ENCODE data around the gene ARID3A.

ARID3A gene

DNA sequence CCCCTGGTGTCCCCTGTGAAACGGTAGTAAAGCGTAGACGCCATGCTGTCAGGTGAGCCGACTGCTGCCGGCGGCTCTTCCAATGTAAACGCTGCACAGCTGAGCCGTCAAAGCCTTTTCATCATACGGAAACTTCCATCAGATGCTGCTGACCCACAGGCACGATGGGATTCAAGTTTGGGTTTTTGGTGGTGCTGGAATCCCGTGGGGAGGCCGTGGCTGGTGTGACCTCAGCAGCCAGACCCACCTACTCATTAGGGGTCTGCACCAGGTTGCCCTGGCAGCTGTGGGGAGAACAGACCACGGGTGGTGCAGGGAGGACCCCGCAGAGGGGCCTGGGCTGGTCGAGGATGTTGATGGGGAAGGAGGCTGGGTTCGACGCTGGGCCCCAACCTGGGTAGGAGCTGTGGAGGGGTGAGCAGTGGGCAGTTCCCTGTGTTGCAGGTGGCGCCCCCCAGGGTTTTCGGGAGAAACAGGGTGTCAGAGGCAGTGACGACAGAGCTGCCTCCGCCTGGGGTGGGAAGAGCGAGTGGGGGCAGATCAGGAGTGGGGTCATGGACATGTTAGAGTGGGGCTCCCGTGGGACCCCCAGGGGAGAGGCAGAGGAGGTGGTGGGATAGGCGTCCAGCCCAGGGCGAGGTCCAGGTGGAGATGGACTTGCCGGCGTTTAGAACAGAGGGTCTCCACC lies 81.0 kb downstream of the ARID3A start:
- DNase-seq = no peak

DNA sequence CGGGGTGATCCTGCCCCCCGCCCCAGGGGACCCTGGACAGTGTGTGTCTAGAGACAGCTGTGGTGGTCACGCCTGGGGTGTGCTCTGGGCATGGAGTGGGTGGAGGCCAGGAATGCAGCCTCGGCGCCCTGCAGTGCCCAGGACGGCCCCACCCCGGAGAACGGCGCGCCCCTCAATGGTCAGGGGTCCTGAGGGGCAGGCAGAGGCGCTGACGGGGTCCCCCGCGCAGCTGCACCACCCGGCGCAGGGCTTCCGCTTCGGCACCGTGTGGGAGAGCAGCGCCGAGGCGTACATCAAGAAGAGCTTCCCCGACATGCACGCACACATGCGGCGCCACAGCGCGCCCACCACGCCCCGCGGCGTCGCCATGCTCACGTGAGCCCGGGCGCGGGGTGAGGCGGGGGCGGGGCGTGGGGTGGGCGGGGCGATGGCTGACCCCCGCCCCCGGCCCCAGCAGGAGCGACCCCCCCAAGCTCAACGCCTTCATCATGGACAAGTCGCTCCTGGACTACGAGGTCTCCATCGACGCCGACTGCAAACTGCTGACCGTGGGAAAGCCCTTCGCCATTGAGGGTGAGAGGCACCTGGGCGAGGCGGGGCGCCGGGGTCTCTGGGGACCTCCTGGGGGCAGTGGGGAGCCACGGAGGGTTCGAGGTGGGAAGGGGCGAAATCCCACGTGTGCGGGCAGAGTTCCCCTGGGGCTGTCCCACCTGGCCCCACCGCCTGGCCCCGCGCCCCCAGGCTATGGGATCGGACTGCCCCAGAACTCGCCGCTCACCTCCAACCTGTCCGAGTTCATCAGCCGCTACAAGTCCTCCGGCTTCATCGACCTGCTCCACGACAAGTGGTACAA lies 81.8 kb downstream of the ARID3A start:
- no peak for DNase-seq

DNA sequence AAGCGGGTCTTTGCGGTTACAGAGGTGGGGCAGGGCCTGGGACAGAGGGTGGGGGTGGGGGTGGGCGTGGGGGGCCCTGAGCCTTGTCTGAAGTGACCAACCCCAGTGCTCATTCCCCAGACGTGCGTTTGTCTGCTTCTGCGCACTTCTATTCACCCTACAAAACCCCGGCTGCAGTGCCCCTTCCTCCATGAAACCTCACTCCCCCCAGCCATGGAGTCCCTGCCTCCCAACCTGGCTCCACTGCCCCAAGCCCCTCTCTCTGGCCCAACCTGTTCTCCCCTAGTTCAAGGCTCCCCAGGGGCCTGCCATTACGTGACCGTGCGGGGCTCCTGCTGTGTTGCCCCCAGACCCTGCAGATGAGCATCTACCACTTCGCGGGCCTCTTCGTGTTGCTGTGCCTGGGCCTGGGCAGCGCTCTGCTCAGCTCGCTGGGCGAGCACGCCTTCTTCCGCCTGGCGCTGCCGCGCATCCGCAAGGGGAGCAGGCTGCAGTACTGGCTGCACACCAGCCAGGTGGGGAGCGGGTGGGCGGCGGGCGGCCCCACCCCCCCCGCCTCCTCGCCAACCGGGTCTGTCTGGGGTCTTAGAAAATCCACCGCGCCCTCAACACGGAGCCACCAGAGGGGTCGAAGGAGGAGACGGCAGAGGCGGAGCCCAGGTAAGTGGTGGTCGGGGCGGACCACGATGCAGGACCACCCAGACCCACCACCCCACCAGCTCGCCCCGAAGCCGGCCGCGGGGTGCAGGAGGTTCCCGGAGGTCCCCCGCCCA lies 82.6 kb downstream of the ARID3A start:
- no peak for DNase-seq

DNA sequence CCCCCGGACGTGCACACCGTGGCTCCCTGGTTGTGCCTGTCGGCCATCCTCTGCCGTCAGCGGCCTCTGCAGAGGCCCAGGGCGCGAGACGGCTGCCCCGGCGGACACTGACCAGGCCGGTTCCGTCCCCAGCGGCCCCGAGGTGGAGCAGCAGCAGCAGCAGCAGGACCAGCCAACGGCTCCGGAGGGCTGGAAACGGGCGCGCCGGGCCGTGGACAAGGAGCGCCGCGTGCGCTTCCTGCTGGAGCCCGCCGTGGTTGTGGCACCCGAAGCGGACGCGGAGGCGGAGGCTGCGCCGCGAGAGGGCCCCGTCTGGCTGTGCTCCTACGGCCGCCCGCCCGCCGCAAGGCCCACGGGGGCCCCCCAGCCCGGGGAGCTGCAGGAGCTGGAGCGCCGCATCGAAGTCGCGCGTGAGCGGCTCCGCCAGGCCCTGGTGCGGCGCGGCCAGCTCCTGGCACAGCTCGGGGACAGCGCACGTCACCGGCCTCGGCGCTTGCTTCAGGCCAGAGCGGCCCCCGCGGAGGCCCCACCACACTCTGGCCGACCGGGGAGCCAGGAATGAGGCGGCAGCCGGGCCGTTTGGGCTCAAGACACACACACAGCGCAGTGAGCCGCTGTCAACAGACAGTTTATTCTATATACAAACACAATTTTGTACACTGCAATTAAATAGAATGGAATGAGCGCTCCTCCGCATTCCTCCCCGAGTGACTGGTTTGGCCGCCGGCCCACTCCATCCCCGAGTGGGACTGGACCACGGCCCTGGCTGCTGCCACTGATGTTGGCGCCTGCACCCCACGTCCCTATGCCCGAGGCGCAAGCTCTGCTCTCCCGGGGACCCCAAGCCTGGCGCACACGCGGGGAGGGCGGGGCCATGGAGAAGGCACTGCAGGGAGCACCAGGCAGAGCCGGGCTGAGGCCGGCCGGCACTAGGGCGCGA lies 83.5 kb downstream of the ARID3A start:
- DNase-seq = no peak

DNA sequence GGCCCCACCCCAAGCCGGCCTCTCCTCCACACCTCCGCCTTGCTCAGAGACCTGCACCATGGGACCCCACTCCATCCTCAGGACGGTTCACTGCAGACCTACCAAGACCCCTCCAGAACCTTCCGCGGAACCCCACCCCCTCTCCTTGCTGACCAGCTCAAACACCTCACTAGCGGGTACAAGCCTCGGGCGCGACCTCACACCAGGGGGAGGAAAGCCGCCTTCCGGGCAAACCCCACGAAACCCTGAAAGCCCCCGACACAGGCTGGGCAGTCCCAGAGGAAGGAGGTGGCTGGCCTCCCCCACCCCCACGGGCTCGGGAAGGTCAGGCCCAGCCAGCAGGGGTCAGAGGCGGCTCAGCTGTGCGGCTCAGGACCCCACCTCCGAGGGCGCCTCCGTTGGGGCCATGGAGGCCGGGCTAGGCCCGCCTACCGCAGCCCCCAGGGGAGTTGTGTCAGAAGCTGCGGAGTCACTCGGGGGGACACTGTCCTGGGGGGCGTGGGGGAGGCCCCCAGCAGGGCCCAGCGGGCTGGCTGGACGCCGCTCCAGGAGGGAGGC lies 84.2 kb downstream of the ARID3A start:
- DNase-seq = no peak

DNA sequence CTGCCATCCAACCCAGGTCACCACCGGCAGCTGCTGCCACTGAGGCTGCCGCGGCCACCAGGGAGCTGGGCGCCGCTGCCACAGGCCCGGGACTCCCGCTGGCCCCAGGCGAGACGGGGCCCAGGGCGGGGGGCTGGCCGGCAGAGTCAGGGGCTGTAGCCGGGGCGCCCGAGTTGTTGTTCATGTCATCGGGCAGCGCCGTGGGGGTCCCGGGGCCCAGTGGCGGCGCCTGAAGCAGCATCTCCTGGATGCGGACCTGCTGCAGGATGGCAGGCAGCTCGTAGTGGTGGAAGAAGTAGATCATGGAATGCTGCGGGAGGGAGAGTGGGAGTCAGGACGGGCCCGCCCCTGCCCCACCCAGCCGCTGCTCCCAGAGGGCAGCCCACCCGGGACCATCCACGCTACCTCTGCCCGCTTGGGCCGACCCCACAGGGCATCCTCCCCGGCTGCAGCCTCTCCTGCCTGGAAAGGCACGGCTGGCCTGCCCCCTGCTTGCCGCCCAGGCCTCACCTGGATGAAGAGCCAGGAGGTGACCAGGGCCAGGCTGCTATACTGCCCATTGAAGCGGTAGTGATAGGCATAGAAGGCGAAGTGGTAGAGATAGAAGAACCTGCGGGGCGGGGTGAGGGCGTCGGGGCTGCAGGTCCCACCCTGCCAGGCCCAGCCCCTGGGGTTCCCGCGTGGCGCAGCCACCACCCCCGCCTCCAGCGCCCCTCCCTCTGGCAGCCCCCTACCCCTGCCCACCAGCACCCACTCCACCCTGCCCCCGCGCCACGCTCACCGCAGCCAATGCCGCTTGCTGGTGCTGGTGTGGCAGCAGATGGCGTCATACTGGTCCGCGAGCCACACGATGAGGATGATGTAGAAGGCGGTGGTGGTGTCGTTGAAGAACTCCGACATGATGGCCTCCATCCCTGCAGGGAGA lies 85.0 kb downstream of the ARID3A start:
- no peak for DNase-seq

DNA sequence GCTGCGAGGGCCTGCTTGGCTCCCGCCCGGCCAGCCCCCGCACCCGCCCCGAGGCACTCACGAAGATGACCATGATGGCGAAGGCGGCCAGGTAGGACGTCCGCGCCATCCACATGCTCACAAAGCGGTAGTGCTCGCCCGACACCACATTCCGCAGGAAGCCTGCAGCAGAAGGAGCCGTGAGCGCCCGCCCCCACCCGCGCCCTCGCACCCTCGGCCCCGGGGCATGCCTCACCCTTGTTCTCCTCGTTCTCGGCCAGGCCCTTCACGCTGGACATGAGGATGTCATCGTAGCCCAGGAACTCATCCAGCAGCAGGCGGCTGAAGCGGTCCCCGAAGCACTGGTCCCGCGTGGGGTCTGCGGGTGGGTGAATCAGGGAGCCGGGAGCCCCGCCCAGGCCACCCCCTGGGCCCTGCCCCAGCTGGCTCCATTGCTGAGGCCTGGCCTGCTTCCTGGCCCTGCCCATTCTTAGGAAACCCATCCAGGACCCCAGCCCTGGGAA lies 86.0 kb downstream of the ARID3A start:
- no peak for DNase-seq

DNA sequence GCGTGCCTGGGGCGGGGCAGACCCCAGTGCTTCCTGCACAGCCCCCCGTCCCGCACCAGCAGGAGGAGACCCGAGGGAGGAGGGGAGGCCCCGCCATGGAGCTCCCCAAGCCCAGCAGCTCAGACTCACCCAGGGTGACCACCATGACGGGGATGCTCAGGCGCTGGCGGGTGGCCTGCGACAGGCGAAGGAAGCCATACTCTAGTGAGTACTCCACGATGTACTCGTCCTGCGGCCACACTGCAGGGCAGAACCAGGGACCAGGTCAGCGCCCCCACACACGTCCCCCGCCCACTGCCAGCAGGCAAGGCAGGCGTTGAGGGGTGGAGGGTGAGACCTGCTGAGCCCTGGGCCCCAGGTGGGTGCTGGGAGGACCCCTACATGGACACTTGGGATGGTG lies 86.5 kb downstream of the ARID3A start:
- DNase-seq = no peak

DNA sequence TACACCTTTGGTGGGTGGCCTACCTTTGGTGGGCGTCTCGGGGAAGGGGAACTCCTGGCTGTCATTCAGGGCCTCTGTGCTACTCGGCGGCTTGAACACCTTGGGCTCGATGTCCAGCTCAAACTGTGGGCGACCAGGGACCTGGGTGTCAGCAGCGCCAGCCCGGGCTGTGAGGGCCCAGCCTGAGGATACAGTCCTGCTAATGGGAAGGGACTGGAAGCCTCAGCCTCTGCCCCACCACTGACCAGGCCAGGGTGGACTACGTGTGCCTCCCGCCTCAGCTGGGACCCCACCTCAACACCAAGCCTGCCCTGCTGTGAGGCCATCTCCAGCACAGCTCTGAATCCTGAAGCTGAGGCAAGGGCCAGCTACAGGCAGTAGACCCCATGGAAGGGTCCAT lies 87.4 kb downstream of the ARID3A start:
- DNase-seq = no peak

DNA sequence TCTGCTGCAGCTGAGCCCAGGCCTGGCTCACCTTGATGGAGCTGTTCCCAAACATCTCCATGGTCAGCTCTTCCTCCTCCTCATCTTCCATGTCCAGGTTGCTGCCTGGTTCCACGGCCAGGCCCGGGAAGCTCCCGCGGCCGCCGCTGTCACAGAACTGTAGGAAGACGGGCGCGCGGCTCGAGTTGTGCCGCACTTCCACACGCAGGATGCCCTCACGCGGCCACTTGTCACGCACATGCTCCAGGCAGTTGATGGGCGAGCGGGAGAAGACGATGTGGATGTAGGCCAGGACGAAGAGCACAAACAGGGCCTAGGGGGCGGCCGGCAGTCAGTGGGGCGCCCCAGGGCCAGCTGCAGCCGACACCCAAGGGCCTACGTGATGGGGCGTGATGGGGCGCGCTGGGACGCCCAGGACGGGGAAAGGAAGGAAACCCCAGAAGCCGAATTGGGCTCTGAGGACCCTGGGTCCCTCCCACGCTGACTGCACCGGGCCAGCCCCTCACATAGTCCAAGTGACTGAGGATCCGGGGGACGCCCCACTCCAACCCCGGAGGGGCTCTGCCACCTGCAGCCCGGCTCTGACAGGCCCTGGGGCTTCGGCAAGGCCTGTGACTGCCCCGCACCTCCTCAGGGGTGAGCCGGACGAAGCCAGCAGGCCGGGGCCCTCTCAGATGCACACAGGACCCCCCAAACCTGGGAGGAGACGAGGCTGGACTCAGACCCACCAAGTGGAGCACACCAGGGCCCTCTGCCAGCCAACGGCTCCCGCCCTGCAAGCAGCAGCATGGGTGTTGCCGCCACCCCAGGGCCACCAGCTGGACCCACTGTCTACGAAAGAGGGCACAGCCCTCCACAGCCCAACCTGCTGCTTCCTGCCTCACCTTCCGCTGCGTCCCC lies 88.6 kb downstream of the ARID3A start:
- no peak for DNase-seq

DNA sequence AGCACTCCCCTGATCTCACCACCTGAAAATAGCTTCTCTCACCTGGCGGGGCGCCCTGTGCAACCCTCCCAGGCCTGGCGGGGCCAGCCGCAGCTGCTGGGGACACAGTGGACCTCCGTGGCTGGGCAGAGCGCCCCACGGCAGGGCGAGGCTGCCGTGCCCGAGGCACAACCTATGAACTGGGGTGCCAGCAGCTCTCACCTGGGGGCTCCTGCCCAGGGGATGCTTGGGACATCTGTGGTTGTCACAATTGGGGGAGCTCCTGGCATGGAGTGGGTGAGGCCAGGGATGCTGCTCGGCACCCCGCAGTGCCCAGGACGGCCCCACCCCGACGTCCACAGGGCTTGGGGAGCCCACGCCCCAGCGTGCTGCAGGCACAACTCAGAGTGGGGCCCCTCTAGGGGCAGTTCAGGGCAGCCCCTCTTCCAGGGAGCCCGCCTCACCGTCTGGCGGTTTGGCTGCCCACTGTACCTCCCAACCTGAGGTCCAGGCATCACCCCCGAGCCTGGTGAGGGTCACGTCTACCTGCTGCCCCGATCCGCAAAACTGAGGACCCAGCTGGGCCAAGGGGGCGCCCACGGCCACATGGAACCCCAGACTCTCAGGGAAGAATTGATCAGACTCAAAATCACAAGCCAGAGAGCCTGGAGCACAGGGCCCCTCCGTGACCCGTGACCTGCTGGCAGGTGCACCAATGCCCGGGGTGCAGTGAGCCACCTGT lies 89.4 kb downstream of the ARID3A start:
- no peak for DNase-seq

DNA sequence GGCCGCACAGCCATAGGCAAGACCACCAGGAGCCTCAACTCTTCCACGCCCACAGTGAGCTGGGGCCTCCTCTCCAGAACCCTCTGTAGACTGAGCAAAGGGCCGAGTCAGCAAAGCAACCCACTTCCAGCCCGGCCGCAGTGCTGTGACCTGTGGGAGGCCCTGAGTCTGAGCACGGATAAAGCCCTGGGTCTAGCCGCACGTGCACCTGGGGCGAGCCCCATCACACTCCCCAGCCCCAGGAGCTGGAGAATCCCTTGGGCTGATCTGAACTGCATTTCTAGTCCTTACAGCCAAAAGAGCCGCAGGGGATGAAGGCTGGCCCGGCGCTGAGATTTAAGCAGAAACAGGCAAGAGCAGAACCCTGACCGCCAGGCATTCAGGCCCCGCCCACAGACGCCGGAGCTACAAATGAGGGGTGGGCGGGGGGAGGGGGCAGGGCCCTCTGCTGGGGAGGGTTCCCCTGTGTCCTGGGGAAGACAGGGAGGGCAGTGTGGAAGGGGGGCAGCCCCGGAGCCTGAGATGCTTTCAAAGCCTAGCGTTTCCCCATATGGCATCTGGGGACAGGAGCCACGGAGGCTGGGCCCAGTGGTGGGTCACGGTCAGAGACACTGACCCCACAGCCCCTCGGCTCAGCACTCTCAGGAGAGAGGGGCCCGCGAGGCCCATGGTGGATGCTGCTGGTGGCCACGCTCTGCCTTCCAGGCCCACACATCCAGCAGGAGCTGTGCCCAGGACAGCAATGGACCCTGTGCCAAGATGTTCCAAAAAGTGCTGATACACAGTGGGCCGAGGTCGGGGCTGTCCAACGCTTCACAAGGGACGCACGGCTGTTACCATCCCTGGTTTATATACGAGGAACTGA lies 90.2 kb downstream of the ARID3A start:
- DNase-seq = no peak

DNA sequence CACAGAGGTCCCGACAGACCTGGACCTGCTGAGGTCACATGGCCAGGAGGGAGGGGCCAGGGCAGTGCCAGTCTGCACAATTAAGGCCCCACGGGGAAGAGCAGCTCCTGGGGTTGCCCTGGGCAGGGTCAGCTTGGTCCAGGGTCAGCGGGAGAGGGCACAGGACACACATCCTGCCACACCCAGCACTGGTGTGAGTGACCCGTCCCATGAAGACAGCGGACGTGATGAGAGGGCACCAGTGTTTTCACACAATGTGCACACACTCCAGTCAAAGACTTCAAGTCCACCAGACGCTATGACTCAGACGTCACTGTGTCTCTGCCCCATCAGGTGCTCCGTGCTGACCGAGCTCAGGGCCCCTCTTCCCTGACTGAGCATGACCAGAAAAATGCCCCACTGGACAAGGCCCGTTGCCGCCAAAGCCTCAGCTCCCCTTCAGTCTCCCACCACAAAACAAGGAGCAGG lies 90.8 kb downstream of the ARID3A start:
- no peak for DNase-seq

DNA sequence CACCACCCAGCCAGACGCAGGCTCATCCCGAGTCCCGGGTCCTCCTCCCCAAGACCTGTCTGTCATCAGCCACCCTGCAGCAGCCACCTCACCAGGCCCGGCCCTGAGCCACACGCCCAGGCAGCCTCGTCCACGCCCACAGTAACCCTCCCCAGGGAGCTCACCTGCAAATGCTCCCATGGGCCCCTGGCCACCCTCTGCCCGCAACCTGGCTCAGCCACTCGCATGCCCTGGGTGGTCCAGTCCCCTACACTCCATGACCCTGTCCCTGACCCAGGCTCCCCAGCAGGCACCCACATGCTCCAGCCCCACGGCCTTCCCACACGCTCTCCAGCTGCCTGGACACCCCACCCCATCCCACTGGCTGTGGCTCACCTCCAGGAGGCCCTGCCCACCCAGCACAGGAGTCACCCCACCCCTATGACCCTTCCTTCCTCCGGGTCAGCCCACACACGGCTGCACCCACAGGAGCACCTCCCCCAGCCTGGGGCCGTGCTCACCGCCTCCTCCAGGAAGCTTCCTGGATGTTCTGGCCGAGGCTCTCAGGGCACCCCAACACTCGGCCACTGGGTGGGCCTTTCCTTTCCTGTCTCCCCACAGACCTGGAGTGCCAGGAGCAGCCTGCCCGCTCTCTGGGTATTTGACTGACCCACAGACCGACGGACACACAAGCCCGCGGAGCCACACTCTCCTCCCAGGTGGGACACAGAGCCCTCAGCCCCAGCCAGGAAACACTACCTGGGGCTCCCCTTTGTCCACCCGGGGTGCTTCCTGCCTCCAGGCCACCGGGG lies 91.5 kb downstream of the ARID3A start:
- no peak for DNase-seq

DNA sequence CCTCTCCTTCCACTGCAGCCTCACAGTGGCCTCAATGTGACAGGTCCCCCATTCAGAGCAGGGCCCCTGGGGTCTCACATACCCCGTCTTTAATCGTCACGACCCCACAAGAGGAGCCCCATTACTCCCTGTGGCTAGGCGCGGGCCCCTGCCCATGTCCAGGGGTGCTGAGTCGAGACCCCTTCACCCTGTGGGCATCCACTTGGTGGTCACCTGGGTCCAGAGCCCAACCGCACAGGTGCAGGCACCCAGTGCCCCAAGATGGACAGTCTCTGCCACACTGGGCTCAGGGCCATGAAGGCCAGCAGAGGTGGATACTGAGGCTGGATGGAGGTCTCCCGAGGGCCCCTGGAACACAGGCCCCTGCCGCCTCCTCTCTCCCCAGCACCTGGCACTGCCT lies 92.1 kb downstream of the ARID3A start:
- DNase-seq = no peak

DNA sequence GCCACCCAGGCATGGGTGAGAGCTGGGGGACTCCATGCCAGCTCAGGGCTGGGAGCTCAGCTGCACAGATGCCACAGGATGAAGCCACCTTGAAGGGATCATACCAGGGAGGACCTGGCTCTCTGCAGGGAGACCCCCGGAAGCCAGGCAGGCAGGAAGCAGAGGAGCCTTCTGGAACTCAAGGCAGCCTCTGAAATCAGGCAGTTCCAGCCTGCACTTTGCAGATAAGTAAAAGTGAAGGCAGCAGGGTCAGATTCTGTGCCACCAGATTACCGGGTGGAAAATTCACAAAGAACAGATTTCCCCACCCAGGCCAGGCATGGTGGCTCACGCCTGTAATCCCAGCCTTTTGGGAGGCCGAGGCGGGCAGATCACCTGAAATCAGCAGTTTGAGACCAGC lies 92.6 kb downstream of the ARID3A start:
- no peak for DNase-seq

Data from fibroblast of skin of right biceps (primary cell).